ENCODE data around the gene PRDM7.
A peak's percentile ranks its signal among the peaks of the same experiment; 100 is the strongest.

- TF ChIP-seq STAT5B (CRISPR knock-in tag; IDR thresholded peaks at IDR 0.05) (no peak), FOSL1 (tag; conservative IDR thresholded peaks at IDR 0.05) (peak; percentile 97), POLR2A (conservative IDR thresholded peaks at IDR 0.05) (no peak), NR2C2 (CRISPR knock-in tag; IDR thresholded peaks at IDR 0.05) (no peak), NR2C2 (tag; IDR thresholded peaks at IDR 0.05) (no peak), FOXK2 (conservative IDR thresholded peaks at IDR 0.05 in 1 of 2, IDR thresholded peaks at IDR 0.05 in 1 of 2; ENCODE audit: low read depth in 2 of 2) (no peak), GATA2 (CRISPR knock-in tag; IDR thresholded peaks at IDR 0.05) (no peak)
Observed at GRCh38 chr16:90057738-90058173, 19.4 kb downstream of the PRDM7 start.

All from K562 (cell line).